CD4-positive, alpha-beta T cell treated with Interleukin-10 for 1 hour (primary cell): ENCODE measurements around the gene SRRM2.

Experiments
- DNase-seq: peaks from one replicate; pipeline ENCODE4 v3.0.0-alpha.2; 2020

The SRRM2 gene

DNA sequence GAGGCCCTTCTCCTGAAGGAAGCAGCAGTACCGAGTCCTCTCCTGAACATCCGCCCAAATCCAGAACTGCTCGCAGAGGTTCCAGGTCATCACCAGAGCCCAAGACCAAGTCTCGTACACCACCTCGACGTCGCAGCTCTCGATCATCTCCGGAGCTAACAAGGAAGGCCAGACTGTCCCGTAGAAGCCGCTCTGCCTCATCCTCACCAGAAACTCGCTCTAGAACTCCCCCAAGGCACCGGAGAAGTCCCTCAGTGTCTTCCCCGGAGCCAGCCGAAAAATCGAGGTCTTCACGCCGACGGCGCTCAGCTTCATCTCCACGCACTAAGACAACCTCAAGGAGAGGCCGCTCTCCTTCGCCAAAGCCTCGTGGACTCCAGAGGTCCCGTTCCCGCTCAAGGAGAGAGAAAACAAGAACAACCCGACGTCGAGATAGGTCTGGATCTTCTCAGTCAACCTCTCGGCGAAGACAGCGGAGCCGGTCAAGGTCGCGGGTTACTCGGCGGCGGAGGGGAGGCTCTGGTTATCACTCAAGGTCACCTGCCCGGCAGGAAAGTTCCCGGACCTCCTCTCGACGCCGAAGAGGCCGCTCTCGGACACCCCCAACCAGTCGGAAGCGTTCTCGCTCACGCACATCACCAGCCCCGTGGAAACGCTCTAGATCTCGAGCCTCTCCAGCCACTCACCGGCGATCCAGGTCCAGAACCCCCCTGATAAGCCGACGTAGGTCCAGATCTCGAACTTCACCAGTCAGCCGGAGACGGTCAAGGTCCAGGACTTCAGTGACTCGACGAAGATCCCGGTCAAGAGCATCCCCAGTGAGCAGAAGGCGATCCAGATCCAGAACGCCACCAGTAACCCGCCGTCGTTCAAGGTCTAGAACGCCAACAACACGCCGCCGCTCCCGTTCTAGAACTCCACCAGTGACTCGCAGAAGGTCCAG is 13.3 kb downstream of the SRRM2 start:
- no peak for DNase-seq

DNA sequence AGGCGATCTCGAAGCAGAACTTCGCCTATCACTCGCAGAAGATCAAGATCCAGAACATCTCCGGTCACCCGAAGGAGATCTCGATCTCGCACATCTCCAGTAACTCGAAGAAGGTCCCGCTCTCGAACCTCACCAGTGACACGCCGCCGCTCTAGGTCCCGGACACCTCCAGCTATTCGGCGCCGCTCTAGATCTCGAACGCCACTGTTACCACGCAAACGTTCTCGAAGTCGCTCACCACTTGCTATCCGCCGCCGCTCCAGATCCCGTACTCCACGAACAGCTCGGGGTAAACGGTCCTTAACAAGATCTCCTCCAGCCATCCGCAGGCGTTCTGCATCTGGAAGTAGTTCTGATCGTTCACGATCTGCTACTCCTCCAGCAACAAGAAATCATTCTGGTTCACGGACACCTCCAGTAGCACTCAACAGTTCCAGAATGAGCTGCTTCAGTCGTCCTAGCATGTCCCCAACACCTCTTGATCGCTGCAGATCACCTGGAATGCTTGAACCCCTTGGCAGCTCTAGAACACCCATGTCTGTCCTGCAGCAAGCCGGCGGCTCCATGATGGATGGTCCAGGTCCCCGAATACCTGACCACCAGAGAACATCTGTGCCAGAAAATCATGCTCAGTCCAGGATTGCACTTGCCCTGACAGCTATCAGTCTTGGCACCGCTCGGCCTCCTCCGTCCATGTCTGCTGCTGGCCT is 14.1 kb downstream of the SRRM2 start:
- DNase-seq, result no peak

DNA sequence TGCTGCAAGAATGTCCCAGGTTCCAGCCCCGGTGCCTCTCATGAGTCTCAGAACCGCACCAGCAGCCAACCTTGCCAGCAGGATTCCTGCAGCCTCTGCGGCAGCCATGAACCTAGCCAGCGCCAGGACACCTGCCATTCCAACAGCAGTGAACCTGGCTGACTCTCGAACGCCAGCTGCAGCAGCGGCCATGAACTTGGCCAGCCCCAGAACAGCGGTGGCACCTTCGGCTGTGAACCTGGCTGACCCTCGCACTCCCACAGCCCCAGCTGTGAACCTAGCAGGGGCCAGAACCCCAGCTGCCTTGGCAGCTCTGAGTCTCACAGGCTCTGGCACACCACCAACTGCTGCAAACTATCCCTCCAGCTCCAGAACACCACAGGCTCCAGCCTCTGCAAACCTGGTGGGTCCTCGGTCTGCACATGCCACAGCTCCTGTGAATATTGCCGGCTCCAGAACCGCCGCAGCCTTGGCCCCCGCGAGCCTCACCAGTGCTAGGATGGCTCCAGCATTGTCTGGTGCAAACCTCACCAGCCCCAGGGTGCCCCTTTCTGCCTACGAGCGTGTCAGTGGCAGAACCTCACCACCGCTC is 14.8 kb downstream of the SRRM2 start:
- no peak for DNase-seq

DNA sequence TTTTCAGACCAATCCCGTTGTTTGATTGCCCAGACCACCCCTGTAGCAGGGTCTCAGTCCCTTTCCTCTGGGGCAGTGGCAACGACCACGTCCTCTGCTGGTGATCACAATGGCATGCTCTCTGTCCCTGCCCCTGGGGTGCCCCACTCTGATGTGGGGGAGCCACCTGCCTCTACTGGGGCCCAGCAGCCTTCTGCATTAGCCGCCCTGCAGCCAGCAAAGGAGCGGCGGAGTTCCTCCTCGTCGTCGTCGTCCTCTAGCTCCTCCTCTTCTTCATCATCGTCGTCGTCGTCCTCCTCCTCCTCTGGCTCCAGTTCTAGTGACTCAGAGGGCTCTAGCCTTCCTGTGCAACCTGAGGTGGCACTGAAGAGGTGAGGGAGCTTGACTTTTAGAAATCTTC is 15.5 kb downstream of the SRRM2 start:
- no peak for DNase-seq

DNA sequence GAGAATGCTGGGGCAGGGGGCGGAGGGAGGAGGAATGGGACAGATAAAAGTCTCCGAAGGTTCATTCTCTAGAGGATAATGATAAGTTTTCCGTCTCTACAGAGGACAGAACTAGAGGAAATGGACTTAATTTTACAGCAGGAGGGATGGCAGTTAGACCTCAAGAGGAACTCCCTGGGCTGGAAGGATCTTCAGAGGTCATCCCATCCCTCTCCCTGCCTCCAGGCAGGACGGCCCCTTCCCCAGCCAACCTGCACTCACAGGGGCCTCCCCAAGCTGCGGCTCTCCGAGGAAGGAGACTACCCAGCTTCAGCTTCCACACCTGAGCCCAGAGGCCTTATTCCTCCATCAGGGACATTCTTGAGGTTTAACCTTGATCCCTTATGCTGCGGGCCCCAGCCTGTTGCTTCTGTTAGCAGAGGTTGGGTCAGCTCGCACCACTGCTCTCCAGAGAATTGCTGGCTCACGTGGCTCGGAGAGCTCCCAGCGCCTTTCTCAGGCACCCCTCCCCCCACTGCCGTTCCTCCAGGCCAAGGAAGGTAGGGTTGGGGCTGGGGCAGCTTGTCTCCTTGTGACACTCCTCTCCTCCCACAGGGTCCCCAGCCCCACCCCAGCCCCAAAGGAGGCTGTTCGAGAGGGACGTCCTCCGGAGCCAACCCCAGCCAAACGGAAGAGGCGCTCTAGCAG is 16.1 kb downstream of the SRRM2 start:
- no peak for DNase-seq

DNA sequence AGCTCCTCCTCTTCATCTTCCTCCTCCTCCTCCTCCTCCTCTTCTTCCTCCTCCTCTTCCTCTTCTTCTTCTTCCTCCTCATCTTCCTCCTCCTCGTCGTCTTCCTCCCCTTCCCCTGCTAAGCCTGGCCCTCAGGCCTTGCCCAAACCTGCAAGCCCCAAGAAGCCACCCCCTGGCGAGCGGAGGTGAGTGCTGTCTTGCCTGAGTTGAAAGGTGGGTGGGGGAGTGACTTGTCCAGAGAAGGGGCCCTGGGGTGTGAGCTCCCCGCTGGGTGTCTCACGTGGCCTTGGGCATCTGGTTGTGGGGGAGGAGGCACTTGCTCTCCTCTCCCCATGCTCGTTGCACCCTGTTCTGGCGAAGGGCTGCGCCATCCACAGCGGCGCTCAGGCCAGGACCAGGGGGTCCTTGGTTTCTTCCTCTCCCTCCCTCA is 16.7 kb downstream of the SRRM2 start:
- DNase-seq, result no peak

DNA sequence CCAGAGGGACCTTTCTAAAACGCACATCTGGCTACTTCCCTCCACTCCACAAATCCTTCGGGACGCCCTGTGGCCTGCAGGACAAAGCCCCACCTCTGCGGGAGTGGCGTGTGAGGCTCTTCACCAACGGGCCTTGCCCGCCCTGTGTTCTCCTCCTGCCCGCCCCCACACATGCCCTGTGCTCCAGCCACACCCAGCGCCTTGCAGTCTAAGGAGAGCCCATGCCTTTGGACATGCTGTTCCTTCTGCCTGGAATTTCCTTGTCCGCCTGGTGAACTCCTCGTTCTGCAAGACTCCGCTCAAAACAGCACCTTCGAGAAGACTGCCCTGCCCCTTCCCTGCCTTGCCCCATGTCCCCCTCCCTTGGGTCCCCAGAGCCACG is 17.2 kb downstream of the SRRM2 start:
- DNase-seq, result no peak

DNA sequence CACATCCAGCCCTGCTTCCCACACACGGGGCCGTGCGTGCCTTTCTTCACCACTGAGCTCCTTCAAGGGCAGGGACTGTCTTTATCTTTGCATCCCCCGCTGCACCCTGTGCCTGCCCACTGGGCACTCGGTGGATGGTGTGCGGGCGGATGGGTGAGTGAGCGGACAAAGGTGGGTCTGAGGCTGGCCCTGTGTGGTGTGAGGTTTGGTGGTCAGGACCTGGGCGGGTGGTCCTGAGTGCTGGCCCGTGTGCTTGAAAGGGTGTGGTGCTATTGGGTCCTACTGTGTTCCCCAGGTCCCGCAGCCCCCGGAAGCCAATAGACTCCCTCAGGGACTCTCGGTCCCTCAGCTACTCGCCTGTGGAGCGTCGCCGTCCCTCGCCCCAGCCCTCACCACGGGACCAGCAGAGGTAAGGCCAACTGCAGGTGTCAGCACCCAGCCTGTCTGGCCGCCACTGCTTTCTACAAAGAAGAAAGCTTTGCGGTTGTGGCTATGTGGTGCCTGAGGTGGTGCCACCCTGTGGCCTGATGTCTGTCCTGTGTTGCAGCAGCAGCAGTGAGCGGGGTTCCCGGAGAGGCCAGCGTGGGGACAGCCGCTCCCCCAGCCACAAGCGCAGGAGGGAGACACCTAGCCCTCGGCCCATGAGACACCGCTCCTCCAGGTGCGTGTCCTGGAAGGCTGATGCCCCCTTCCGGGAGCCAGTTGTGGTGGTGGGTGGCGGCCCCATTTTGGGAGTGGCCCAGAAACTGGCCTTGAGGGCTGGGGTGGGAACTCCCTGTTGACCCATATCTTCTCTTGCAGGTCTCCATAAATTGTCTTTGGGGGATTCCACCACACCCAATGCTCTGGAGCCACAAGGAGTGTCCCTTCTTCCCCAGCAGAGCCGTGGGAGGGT is 17.9 kb downstream of the SRRM2 start:
- DNase-seq, result no peak

DNA sequence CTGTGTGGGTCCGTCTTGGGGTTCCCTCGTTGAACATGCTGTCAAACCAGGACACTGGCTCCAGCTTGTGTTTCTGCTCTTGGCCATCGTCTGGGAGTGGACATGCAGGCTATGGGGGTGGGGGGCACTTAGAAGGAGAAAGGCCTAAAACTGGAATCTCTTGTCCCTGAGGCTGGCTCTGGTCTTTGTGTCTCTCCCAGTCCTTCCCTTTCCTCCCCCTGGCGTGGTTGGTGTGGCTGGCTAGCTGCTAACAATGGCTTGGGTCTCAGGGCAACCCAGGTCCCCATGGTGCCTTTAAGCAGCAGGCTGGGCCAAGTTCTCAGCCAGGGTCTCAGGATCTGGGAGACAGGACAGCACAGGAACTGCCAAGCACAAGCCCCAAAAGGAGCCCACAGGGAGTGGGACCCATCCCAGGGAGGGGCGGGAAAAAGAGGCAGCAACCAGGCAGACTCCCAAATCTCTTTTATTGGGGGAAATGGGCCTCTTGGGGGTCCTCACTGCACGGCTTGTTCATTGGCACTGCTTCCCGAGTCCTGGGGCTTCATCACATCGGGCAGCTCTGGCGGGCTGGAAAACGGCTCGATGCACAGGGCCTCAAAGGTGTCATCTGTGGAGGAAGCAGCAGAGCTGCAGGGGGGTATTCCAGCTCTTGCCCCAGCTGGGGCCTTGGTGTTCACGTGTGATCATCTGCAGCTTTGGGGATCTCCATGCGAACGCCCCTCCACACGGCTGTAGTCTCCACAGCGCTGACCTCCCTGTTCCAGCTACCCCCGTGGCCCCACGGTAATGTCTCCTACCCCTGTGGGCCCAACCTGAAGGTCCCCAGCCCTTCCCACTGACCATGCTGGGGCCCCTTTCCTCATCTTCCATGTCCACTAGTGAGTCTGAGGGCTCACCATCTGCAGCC is 19.3 kb downstream of the SRRM2 start:
- no peak for DNase-seq

DNA sequence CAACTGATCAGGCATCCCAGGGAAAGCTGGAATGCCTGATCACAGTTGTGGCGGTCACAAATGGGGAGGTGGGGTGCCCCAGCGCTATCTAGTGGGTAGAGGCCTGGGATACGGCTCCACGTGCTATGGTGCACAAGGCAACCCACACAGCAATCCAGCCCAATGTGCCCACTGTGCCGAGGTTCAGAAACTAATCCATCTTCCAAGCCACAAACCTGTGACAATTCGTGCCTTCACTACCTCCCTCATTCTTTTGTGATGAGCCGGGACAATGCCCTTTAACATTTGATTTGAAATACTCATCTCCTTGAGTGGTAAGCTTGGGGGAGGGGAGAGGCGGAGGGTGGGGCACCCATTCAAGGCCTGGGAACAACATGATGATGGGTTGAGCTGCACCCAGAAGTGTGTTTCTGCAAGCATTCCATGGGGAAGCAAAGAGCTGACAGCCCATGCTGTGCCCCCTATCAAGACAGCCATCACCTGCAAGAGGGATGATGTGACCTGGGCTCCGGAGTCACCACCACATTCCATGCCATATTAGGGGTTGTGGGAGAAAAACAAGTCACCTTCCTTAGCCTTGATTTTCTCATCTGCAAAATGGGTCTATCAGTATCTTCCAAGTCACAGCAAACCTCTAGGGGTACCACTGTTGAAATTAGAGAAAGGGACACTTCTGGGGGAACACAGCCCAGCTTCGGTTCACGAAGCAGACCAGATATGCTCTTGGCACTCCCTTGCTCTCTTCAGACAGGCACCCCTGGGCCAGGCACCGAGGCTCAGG is 20.9 kb downstream of the SRRM2 start:
- DNase-seq, result no peak

DNA sequence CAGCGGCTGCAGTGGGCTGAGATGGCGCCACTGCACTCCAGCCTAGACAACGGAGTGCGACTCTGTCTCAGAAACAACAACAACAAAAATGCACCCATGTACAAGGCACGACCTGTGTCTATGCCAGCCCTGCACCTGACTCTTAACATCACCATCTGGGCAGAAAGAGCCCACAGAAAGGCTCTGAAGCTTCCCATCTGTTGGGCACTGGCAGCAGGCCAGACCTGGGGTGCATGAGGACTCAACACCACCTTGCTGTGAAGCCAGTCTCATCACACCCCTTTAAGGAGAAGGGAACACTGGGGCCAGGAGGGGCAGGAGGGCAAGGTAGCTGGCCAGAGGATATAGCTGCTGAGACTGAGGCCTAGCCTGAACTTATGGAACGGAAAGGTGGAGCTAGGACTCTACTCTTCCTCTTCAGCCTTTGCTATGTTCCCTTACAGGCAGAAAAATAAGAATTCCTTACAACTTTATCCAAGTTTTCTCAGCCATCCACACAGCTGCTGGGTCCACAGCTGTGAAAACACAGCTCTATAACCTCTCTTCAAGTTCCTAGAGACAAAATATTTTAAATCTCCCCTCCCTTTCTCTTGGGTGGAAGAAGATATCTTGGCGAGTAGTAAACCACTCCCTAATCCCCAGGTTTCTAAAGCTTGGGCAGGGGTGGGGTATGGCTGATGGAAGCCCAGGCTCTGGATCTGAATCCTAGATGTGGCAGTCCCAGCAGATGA is 21.9 kb downstream of the SRRM2 start:
- no peak for DNase-seq

DNA sequence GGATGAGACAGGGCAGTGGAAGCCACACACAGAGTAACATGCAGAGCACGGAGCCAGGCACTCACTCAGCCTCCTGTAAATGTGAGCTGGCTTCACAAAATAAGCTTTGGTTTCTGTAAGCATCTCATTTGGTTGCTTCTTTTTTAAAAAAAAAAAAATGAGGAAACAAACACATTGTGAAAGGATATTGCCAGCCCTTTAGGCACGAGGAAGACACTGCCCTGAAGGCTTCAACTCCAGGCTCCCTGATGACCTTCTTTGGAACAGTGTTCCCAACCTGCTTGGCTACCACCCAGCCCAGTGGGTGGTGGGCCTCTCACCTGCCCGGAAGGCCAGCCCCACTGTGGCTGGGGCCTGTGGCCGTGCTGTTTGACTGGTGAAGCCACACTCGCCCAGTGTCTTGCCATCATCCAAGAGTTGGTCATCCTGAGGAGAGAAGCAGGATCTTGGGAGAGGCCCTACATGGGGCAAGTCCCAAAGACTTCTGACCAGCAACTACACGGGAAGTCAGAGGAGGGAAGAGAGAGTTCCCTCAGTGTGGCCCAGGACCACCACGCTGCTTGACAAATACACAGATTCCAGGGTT is 22.8 kb downstream of the SRRM2 start:
- DNase-seq, result no peak

DNA sequence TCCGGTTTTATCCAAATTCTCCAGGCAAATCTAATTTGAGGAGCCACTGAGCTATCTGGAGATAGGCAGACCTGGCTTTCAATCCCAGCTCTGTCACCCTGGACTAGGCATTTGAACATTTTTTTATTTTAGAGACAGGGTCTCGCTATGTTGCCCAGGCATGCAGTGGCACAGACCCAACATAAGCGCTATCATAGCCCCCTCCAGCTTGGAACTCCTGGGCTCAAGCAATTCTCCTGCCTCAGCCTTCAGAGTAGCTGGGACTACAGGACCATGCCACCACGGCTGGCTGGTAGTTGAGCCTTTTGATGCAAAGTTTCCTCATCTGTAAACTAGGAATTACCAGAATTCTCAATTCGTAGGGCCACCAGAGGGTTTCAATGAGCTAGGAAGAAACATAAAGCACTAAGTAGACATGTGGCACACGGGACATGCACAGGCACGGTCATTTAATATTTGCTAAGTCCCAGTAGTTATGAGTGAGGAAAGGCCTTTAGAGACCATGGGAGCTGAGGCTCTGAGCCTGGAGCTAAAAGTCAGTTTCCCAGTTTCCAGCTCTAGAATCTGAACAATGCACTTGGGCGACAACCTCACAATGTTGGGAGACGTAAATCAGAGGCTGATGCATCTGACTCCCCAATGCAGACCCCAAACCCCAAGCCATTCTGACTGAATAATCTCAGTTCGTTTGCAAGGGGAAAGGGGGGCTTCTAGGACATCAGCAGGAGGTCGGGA is 23.5 kb downstream of the SRRM2 start:
- DNase-seq, result no peak

DNA sequence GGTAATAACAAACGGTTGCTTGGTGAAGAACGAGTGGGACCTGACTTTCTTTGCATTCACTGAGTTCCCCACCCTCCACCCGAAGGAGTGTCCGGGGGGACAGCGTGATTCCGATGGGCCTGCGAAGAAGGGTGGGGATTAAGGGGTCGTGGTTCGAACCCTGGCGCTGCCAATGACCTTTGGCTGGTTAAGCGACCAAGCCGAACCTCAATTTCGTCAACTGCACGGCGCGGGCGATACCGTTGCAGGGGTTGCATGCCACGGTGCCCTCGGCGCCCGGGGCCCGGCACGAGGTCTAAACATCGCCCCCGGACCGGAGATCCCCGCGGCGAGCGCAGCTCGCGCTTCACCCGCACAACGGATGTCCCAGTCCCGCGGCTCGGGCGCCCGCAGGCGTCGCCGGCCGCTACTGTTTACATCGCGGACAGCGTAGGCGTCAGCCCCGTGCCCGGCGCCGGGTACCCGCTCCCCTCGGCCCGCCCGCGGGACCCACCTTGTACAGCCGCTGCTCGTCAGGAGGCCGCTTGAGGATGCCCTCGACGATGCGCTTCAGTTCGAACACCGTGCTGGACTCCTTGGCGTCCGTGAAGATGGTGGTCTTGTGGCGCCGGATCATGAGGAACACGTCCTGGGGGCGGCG is 24.2 kb downstream of the SRRM2 start:
- DNase-seq, result peak; percentile 39

DNA sequence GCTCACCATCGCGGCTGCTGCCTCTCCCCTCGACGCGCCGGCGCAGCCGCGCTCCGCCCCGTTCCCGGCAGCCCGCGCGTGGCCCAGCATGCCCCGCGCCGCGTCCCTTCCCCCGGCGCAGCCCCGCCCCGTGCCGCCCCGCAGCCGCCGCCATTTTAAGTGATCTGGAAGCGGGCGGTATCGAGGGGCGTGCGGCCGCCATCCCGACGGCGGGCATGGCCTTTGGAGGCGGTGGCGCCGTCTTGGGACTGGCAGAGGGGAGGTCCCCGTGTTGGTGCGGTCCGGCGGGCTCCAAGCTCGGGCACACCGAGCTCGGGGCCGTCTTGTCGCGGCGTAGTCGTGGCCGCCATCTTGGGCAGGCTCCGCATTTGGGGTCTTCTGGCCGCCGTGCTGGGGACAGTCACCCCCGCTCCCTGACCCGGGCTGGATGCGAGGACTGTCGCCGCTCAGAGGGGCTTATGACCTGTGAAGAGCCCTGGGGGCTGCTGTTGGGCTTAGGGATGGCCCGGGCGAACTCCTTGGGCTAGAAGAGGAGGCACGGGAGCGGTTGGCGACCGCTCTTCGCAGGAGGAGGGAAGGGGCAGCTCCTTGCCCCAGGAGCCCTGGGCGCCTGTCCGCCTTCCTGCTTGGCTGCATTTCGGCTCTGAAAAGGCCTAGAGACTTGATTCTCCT is 24.9 kb downstream of the SRRM2 start, which contains the start of gene ELOB:
TSS of gene ELOB (minus strand) at position 50 of the 672 bp plus-strand sequence. CDS start at position 9, 41 bp downstream.
- peak; percentile 91 for DNase-seq

DNA sequence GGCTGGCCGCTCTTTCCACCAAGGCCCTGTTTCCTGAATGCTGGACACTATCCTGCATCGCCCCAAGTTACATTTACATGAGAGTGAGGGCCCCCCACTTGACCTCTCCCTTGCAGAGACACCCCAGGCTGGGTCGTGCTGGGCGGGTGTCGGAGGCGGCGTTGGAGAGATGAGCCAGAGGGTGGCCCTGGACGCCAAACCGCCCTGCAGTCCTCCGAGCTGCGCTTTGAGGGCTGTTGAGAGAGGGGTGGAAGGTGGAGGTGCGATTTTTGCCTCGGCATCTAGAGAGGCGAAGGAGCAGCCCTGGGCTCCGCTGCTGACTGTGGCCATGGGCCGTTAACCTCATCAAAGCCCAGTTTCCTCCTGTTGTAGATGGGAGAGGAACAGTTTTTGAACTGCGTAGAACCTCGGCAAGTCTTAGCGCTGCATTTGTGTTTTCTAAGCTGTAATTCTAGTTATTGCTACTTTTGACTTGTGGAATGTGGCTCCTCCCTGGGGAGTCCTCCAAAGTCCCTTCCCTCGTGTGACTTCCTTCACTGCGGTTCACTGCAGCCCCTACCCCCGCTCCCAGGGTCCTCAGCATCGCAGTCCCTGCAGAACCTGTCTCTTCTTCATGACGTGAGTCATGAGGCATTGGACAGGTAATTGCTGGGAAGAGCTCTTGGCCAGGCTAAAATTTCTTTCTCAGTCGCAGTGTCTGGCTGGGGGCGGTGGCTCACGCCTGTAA is 25.6 kb downstream of the SRRM2 start:
- DNase-seq, result peak; percentile 53

DNA sequence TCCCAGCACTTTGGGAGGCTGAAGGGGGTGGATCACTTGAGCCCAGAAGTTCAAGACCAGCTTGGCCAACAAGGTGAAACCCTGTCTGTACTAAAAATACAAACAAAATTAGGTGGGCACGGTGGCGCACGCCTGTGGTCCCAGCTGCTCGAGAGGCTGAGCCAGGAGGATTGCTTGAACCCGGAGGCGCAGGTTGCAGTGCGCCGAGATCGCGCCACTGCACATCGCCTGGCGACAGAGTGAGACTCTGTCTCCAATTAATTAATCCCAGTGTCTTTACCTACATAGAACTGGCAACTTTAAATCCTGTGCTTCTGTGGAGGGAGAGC is 26.2 kb downstream of the SRRM2 start:
- no peak for DNase-seq
